DOHH2 (cell line): ENCODE measurements around the gene TERT.

Experiments used
- H3F3A ChIP-seq: fragments of 200-600 bp; sonication (generic), shearing (Covaris generic); 2 replicates; pipeline ENCODE4 v1.6.0; 2016; ENCODE audit warnings: antibody characterized with exemption, mild to moderate bottlenecking; ENCODE audit not compliant: control insufficient read depth, insufficient read depth
- H3K27ac ChIP-seq: fragments of 200-600 bp; sonication (generic); 2 replicates; pipeline ENCODE4 v1.5.1; 2014; ENCODE audit warnings: low read depth, mild to moderate bottlenecking, low read length, moderate library complexity
- H3K27me3 ChIP-seq: fragments of 200-600 bp; sonication (generic); 2 replicates; pipeline ENCODE4 v1.6.1; 2014; ENCODE audit warnings: mild to moderate bottlenecking, low read length, mixed read lengths; ENCODE audit not compliant: control insufficient read depth
- H3K36me3 ChIP-seq: fragments of 200-600 bp; sonication (generic); 2 replicates; pipeline ENCODE4 v1.6.1; 2014; ENCODE audit warnings: mild to moderate bottlenecking, low read length, moderate library complexity, mixed read lengths; ENCODE audit not compliant: control insufficient read depth
- H3K4me1 ChIP-seq: fragments of 200-600 bp; sonication (generic); 2 replicates; pipeline ENCODE4 v1.6.1; 2014; ENCODE audit warnings: mild to moderate bottlenecking, low read length, mixed read lengths; ENCODE audit not compliant: control insufficient read depth
- H3K4me2 ChIP-seq: fragments of 200-600 bp; sonication (generic); 2 replicates; pipeline ENCODE4 v1.6.0; 2014; ENCODE audit warnings: mild to moderate bottlenecking, low read length, moderate library complexity
- H3K4me3 ChIP-seq: fragments of 200-600 bp; sonication (generic); 2 replicates; pipeline ENCODE4 v1.5.1; 2014; ENCODE audit warnings: mild to moderate bottlenecking, low read length, mixed read lengths
- H3K79me2 ChIP-seq: fragments of 200-600 bp; sonication (generic); 2 replicates; pipeline ENCODE4 v1.6.1; 2014; ENCODE audit warnings: mild to moderate bottlenecking, low read length, mixed read lengths; ENCODE audit not compliant: control insufficient read depth
- H3K9me2 ChIP-seq: fragments of 200-600 bp; sonication (generic); replicated peaks from 2 replicates; pipeline ENCODE4 v1.6.1; 2014; ENCODE audit warnings: mild to moderate bottlenecking, low read length, mixed read lengths; ENCODE audit not compliant: control insufficient read depth
- H3K9me3 ChIP-seq: fragments of 200-600 bp; sonication (generic); 2 replicates; pipeline ENCODE4 v1.6.1; 2014; ENCODE audit warnings: antibody characterized with exemption, low read length, mixed read lengths; ENCODE audit not compliant: control insufficient read depth, insufficient read depth
- H4K20me1 ChIP-seq: fragments of 200-600 bp; sonication (generic); 2 replicates; pipeline ENCODE4 v1.6.0; 2014; ENCODE audit warnings: low read depth, mild to moderate bottlenecking, antibody characterized with exemption, low read length, moderate library complexity; ENCODE audit not compliant: control insufficient read depth, insufficient read depth
- EZH2phosphoT487 ChIP-seq: fragments of 200-600 bp; sonication (generic); IDR thresholded peaks from 2 replicates; pipeline ENCODE4 v1.6.1; 2017; ENCODE audit warnings: borderline replicate concordance, mild to moderate bottlenecking, antibody characterized with exemption, low read length, moderate library complexity, mixed read lengths
- TF ChIP-seq, protein P1 (sequence below): fragments of 200-600 bp; sonication (generic); IDR thresholded peaks from one replicate; pipeline ENCODE4 v1.5.1; 2014; ENCODE audit warnings: antibody characterized with exemption, mild to moderate bottlenecking, low read depth, low read length; ENCODE audit not compliant: poor library complexity, severe bottlenecking

TERT gene

DNA sequence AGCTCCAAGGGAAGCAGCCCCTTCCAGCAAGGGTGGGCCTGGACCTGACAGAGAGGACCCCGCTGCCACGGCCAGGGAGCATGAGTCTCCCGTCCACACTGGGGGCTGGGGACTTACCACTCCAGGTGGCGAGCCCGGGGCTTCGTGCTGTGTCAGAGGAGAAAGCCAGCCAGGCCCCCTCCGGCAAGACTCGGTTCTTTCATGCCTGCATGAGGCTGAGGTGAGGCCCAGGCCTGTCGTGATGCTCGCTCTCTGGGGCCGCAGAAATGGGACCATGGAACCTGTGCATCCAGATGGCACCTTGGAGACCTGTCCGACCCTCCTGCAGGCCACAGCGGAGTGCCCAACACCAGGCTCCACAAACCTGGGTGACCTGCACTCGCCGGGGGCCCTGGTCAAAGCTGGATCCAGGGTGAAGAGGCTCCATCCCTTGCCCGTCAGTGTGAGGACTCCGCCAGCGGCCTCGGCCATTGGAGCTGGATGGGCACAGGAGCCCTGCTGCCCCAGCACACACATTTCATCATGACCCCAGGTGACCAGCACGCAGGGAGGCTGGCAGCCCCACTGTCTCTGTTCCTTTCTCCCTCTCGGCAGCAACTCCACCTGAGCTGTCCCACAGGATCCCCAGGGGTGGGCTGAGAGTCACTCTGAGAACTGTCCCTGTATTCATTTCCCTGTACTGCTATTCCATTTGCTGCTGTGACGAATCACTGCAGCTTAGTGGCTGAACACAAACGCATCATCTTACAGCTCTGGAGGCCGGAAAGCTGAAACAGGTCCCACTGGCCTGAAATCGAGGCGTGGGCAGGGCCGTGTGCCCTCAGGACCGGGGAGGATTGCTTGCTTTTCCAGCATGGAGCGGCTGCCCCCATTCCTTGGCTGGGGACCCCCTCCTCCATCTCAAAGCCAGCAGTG is 45.2 kb downstream of the TERT start:
- H3K9me2 ChIP-seq, result no peaks in the 10 kb centered on the region
- no peaks in the 10 kb centered on the region for H3K4me1 ChIP-seq
- H3K4me2 ChIP-seq, result no peak overlapping the region
- no peaks in the 10 kb centered on the region for H3K36me3 ChIP-seq
- H3K4me3 ChIP-seq, result no peak overlapping the region
- no peaks in the 10 kb centered on the region for H3K27me3 ChIP-seq
- H3K27ac ChIP-seq, result no peak overlapping the region
- 0 out of 2 replicates have a peak, but pooled peaks cover 3% of the 10 kb centered on the region for H4K20me1 ChIP-seq
- no peaks in the 10 kb centered on the region for H3K79me2 ChIP-seq
- H3K9me3 ChIP-seq, result no peaks in the 10 kb centered on the region
- TF ChIP-seq, protein P1, sequence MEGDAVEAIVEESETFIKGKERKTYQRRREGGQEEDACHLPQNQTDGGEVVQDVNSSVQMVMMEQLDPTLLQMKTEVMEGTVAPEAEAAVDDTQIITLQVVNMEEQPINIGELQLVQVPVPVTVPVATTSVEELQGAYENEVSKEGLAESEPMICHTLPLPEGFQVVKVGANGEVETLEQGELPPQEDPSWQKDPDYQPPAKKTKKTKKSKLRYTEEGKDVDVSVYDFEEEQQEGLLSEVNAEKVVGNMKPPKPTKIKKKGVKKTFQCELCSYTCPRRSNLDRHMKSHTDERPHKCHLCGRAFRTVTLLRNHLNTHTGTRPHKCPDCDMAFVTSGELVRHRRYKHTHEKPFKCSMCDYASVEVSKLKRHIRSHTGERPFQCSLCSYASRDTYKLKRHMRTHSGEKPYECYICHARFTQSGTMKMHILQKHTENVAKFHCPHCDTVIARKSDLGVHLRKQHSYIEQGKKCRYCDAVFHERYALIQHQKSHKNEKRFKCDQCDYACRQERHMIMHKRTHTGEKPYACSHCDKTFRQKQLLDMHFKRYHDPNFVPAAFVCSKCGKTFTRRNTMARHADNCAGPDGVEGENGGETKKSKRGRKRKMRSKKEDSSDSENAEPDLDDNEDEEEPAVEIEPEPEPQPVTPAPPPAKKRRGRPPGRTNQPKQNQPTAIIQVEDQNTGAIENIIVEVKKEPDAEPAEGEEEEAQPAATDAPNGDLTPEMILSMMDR, result no peak
- TF ChIP-seq EZH2phosphoT487, result no peak
- H3F3A ChIP-seq, result no peaks in the 10 kb centered on the region

- Histone ChIP-seq H4K20me1 (0 out of 2 replicates have a peak, but pooled peaks cover 3% of the 10 kb centered on the region), H3K27ac (no peak overlapping the region), H3K4me3 (no peak overlapping the region), H3K4me2 (no peak overlapping the region), H3F3A (no peaks in the 10 kb centered on the region), H3K4me1 (no peaks in the 10 kb centered on the region), H3K36me3 (no peaks in the 10 kb centered on the region), H3K79me2 (no peaks in the 10 kb centered on the region), H3K27me3 (no peaks in the 10 kb centered on the region), H3K9me2 (no peaks in the 10 kb centered on the region), H3K9me3 (no peaks in the 10 kb centered on the region)
- TF ChIP-seq EZH2phosphoT487, result no peak
- TF ChIP-seq, protein P1, result no peak
Measured at GRCh38 chr5:1247811-1248210, 47.1 kb downstream of the TERT start.

GRCh38 chr5:1246711-1247431 is 48.0 kb downstream of the TERT start:
- Histone ChIP-seq H3K4me1 (no peaks in the 10 kb centered on the region), H3K9me3 (no peaks in the 10 kb centered on the region), H3K4me2 (no peak overlapping the region), H3K27ac (no peak overlapping the region), H3F3A (no peaks in the 10 kb centered on the region), H3K27me3 (no peaks in the 10 kb centered on the region), H3K36me3 (no peaks in the 10 kb centered on the region), H3K4me3 (no peak overlapping the region), H3K79me2 (no peaks in the 10 kb centered on the region), H3K9me2 (no peaks in the 10 kb centered on the region), H4K20me1 (0 out of 2 replicates have a peak, but pooled peaks cover 3% of the 10 kb centered on the region)
- TF ChIP-seq, protein P1, result no peak
- TF ChIP-seq EZH2phosphoT487, result no peak
